Pons (tissue), 1 donor: ENCODE results near the gene ASAP2.
"Not testable (repeated sequence)": the region's sequence is repeated elsewhere in the genome, so short reads cannot be mapped to it uniquely, and the experiment has no call there.

Experiments
- DNase-seq: peaks from one replicate; pipeline ENCODE4 v3.0.0-alpha.2; 2016; ENCODE audit warnings: low spot score

The ASAP2 gene

GRCh38 chr2:9251154-9252001, 44.8 kb downstream of the ASAP2 start:
- DNase-seq, result no peak

GRCh38 chr2:9252002-9252357, 45.4 kb downstream of the ASAP2 start:
- no peak for DNase-seq

- no peak for DNase-seq
These were observed 48.8 kb downstream of the ASAP2 start for GRCh38 chr2:9255416-9255815.

- DNase-seq, result no peak
These were observed 49.5 kb downstream of the ASAP2 start for GRCh38 chr2:9256147-9256546.

GRCh38 chr2:9256570-9257043, 50.0 kb downstream of the ASAP2 start:
- DNase-seq, result peak; percentile 77

- DNase-seq, result no peak
These were observed 51.9 kb downstream of the ASAP2 start for GRCh38 chr2:9258501-9258900.

GRCh38 chr2:9258953-9259399, 52.4 kb downstream of the ASAP2 start:
- peak; percentile 49 for DNase-seq

- peak; percentile 73 for DNase-seq
These were observed 53.9 kb downstream of the ASAP2 start for GRCh38 chr2:9260464-9260918.

GRCh38 chr2:9261231-9261883, 54.7 kb downstream of the ASAP2 start:
- peak; percentile 67 for DNase-seq

GRCh38 chr2:9262671-9263171, 56.1 kb downstream of the ASAP2 start:
- DNase-seq, result peak; percentile 60

- DNase-seq, result no peak
These were observed 56.8 kb downstream of the ASAP2 start for GRCh38 chr2:9263428-9263827.

GRCh38 chr2:9264301-9264700, 57.7 kb downstream of the ASAP2 start:
- no peak for DNase-seq

GRCh38 chr2:9266711-9267110, 60.1 kb downstream of the ASAP2 start:
- DNase-seq, result no peak

GRCh38 chr2:9267286-9267685, 60.7 kb downstream of the ASAP2 start:
- DNase-seq, result not testable (repeated sequence)

- no peak for DNase-seq
These were observed 61.9 kb downstream of the ASAP2 start for GRCh38 chr2:9268301-9269080.

- DNase-seq, result no peak
These were observed 62.7 kb downstream of the ASAP2 start for GRCh38 chr2:9269295-9269694.

GRCh38 chr2:9269695-9270360, 63.2 kb downstream of the ASAP2 start:
- no peak for DNase-seq

- no peak for DNase-seq
These were observed 64.5 kb downstream of the ASAP2 start for GRCh38 chr2:9271091-9271490.

- DNase-seq, result no peak
These were observed 65.1 kb downstream of the ASAP2 start for GRCh38 chr2:9271691-9272090.

GRCh38 chr2:9273486-9274130, 67.0 kb downstream of the ASAP2 start:
- no peak for DNase-seq

- DNase-seq, result no peak
These were observed 68.2 kb downstream of the ASAP2 start for GRCh38 chr2:9274701-9275343.
